AG09309 (cell line): Measurements from ENCODE around the gene KRT86.

Source experiments
- DNase-seq: peaks from one replicate; pipeline ENCODE4 v3.0.0-alpha.2; 2010; ENCODE audit warnings: low read depth
- H3K4me3 ChIP-seq: 2 replicates; pipeline ENCODE4 v1.5.1; 2011; ENCODE audit warnings: mild to moderate bottlenecking, low read depth, low read length, moderate library complexity; ENCODE audit not compliant: control insufficient read depth
- CTCF ChIP-seq: IDR thresholded peaks from 2 replicates; pipeline ENCODE4 v1.5.1; 2011; ENCODE audit warnings: mild to moderate bottlenecking, low read depth, low read length, inconsistent platforms; ENCODE audit not compliant: insufficient read depth, control insufficient read depth; ENCODE audit errors: missing control alignments

The KRT86 gene

DNA sequence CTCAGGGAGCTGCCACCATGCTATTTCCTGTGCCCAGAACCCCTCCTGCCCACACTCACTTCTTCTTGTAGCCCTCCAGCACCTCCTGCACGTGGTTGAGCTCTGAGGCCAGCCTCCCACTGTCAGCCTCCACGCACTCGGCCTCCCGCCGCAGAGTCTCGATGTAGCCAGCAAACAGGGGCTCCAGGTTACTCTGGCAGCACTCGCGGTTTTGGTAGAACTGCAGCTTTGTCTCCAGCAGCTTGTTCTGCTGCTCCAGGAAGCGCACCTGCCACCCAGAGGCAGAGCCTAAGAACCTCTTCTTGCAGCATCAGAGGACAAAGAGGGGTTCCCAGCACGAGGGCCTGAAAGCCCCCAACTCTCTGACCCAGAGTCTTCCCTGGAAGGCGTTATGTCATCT, 44.7 kb downstream of the KRT86 start:
- H3K4me3 ChIP-seq = no peak overlapping the region
- TF ChIP-seq CTCF = no peak
- no peak for DNase-seq

DNA sequence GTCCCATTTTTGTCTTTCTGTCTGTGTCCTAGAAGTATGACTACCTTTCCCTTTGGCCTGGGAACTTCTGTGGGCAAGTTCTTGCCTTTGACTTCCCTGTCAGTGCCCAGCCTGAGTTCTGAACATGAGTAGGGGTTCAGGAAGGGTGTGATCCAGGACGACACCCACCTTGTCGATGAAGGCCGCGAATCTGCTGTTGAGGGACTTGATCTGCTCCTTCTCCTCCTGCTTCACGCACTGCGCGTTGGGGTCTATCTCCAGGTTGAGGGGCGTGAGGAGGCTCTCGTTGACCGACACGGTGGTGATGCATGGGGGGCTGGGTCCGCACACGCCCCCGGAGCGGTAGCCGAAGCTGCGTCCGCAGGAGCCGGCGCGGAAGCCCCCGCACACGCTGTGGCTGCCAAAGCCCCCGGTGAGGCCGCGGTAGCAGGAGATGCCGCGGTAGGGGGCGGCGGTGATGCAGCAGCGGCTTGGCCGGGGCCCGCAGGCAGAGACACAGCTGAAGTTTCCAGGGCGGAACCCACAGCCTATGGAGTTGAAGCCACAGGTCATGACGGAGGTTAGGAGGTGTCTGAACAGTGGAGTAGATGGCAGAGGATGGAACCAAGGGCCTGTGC, 46.4 kb downstream of the KRT86 start, which contains the start of gene KRT83:
Gene KRT83, minus strand, starts transcription at position 615 of the 617 bp plus-strand sequence. Its CDS starts 63 bp downstream, at position 552.
- TF ChIP-seq CTCF = no peak
- no peak for DNase-seq
- no peak within 1 kb of the TSS for H3K4me3 ChIP-seq

DNA sequence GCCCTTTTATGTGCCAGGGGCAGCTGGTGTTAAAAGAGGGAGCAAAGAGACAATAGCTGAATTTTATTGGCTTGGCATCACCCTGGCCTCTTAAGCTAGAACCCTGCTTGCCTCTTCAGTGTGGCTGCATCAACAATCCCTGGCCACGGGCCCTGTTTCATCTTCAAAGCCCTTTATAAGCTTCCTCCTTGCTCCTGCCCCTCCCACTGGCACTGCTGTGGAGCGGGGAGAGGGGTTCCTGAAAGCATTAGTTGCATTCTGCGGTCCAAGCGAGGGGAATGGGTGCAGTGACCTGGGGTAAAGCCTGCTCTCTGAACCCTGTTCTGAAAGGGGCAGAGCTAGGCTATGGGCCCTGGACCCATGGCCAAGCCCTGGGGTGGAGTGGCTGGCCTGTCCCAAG, 47.0 kb downstream of the KRT86 start:
- TF ChIP-seq CTCF = no peak
- DNase-seq = no peak
- no peak overlapping the region for H3K4me3 ChIP-seq

DNA sequence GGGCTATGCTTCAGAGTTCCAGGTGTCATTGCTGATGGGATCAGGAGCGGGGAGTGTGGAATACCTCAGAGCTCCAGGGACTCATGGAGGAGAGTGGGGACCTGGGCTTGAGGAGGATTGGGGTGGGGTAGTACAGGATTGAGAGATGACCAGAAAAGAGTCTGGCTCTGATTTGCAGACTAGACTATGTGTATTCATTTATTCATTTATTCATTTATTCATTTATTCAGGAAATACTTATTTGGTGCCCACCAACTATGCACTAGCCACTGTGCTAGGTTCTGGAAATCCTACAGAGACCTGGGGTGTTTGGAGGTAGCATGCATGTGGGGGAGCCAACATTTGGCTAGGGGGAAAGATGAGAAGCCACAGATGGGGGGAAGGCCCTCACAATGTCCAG, 47.6 kb downstream of the KRT86 start:
- no peak for TF ChIP-seq CTCF

DNA sequence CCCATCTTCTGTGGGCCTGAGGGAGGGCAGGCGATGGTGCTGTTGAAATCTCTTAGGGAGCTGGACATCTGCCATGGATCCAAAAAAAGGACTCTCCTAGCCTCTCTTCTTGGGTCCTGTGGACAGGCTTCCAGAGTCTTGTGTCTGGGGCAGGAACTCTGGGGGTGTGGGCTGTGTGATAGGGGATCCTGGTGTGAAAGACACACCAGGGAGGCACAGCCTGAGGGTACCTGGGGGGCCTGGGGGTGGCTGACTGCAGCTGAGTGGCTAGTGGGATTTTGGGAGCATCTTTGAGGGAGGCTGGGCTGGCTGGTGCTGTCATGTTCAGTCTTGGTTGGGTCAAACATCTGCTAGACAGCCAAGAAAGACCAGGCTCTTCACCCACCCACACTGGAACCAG, 48.6 kb downstream of the KRT86 start:
- H3K4me3 ChIP-seq = no peak overlapping the region
- no peak for TF ChIP-seq CTCF
- DNase-seq = no peak

More for the DNA sequence above, 47.6 kb downstream of the KRT86 start:
- no peak for DNase-seq
- H3K4me3 ChIP-seq = no peak overlapping the region

DNA sequence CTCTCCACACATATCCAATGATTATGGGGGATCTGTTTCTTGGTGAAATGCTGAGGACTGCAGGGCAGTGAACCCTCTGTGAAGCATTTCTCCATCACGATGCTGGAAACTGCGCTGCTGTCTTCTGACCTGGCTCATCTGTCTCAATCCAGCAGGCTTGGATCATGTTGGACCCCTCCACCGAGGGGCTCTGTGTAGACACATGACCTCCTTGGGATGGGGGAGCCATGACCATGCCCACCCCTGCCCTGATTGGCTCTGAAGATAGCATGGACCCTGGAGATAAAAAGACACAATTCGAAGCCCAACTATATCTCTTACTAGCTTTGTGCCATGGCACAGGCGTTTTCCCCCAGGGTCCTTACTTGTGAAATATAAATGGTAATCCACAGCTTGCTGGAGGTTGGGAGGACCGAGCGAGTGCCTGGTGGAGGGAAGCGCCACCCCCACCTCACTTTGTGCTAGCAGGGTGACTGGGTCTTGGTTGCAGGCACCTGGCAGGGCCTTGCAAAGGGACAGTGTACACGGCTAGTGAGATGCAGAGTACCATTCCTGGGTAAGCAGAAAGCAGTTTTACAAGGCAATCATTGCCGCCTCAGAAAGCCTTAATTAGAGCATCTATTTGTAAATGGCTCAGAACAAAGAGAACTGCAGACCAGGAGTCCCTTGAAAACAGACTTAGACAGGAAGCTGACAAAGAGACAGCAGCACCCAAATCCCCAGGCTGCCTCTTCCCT, 49.1 kb downstream of the KRT86 start:
- no peak for TF ChIP-seq CTCF
- H3K4me3 ChIP-seq = no peak overlapping the region
- no peak for DNase-seq
